Hindlimb muscle (tissue), 1 donor: Measurements from ENCODE around the gene MOXD1. TPM values are rescaled to one million over a fixed set of nuclear protein-coding genes. Genes with fewer than 3 reads are reported as not detected.
A peak's percentile ranks its signal among the peaks of the same experiment; 100 is the strongest.
"Not testable (repeated sequence)": the region's sequence is repeated elsewhere in the genome, so short reads cannot be mapped to it uniquely, and the experiment has no call there.

ENCODE experiments used
- DNase-seq: peaks from one replicate; pipeline ENCODE4 v3.0.0-alpha.2; 2013
- polyA plus RNA-seq: library from polyadenylated mRNA; unstranded; fragments of 120-200 nt; gene quantifications from one replicate; pipeline ENCODE4 v1.2.1, GENCODE V29; 2013; ENCODE audit not compliant: insufficient read length

Gene MOXD1
- polyA plus RNA-seq, 1 donor: 2.3 TPM

DNA sequence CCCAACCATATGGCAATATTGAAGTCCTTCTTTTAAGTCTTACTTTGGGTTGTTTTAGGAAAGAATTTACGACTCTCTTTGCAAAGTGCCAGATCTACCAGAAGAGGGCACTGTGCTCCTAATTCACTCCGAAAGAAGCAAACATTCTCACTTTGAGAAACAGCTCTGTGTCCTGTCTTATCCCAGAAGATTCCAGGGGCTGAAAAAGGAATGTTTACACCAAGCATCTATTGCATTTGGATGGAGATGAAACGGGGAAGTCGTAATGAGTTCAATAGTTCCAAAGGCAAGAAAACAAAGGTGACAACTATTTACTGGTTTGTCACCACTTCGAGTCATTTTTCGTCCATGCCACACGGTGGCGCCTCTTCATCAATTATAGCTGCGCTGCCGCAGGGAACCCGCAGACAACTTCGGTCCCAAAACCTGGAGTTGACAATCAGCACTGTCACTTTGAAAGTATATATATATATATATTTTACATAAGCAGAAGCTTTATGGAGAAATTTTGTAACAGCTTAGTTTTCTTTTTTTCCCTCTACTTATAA, 121.6 kb downstream of the MOXD1 start:
- DNase-seq: peak; percentile 79

DNA sequence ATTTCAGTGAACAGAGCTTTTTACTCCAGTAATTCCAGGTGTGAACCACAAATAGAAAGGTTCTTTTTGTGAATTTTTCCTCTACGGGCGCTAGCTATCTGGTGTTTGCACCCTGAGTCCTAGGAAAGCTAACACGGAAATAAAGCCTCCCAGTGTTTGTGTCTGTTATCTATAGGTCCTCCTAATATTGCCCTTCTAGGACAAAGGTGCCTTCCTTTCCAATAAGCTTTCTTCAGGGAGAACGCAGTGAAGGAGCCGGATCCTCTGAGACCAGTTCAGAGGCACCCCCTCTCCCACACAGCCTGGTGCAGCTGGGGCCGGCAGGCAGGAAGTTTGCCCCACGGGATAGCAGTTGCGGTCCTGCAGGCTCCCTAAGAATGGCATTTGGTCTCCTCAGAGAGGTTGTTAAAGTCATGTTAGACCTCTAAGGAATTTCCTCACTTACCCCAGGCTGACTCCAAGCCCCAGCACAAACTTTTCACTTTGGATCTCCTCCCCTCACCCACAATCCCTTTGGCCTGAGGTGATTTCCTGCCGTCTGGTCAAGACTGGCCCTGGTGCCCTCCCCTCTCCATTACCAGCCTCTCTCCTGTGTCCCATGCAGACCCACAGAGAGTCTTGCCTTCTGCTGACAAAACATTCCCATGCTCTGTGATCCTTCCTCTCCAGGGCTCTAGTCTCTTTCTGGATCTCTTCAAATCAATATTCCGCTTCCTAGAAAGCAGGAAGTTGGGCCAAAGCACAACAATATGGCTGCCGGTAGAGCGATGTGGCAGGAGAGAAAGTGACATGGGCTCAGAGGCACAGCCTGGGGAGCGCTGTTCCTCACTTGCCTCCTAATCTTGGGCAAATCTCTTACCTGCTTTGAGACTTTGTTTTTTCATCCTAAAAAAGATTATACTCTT, 126.0 kb downstream of the MOXD1 start:
- DNase-seq: no peak

DNA sequence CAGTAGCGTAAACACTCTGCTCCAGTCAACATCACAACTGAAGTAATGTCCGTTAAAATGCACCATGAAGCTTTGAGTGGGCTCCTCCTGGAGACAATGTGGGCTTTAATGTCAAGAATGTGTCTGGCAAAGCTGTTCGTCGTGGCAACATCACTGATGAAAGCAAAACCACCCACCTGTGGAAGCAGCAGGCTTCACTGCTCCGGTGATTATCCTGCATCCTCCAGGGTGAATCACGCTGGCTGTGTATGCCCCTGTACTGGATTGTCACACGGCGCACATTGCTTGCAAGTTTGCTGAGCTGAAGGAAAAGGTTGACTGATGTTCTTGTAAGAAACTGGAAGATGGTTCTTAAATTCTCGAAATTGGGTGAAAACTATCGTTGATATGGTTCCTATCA, 128.5 kb downstream of the MOXD1 start:
- no peak for DNase-seq

DNA sequence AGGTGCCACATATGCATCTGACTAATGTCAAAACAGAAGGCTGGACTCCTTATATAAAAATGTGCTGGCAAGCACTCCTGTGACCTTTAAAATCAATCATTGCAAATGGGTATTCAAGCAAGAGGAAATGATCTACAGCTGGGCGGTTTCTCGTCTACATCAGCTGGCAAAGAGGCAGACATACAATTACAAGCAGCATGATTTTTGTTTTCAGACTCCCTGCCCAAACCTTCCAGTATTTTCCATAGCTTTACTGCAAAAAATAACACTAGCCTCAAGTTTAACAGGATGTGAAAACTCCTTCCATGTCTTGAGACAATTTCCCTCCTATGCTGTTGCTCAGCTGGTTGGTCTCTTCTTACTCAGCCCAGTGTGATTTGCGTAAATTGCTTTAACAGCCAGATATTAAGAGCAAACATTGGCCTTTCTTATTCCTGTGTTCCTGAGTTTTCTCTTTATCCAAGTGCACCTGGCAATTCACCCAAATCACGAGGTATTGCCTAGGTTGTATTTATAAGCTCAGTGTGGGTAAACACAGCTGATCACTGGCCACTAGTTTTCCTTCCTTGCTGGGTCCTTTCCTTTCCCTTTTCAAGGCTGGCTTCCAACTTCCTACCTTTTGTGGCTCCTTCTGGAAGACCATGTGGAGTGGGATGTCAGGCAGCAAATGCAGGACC, 130.4 kb downstream of the MOXD1 start:
- peak; percentile 73 for DNase-seq

DNA sequence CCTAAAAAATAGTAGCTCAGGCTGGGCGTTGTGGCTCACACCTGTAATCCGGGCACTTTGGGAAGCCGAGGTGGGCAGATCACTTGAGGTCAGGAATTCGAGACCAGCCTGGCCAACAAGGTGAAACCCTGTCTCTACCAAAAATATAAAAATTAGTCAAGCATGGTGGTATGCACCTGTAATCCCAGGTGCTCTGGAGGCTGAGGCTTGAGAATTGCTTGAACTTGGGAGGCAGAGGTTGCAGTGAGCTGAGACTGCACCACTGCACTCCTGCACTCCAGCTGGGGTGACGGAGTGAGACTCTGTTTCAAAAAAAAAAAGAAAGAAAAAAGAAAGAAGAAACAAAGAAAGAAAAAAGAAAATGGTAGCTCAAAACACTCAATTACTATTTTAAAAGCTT, 132.6 kb downstream of the MOXD1 start:
- DNase-seq: not testable (repeated sequence)

DNA sequence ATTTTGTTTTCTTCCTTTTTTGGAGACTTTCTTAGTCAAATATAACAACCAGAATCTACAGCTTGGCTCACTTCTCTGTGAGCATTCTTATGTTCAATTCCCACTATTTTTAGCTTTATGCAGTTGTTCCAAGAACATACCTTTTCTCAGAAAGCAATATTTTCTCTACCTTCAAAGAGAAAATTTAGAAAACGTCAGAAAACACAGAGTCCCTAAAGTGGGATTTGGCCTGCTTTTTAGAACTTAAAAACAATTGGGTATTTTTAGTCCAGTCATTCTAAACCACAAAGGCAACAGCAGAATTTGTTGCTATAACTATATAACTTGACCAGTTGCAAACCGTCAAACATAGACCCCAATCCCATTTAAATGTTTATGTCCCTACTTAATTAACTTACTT, 133.1 kb downstream of the MOXD1 start:
- DNase-seq: peak; percentile 45

DNA sequence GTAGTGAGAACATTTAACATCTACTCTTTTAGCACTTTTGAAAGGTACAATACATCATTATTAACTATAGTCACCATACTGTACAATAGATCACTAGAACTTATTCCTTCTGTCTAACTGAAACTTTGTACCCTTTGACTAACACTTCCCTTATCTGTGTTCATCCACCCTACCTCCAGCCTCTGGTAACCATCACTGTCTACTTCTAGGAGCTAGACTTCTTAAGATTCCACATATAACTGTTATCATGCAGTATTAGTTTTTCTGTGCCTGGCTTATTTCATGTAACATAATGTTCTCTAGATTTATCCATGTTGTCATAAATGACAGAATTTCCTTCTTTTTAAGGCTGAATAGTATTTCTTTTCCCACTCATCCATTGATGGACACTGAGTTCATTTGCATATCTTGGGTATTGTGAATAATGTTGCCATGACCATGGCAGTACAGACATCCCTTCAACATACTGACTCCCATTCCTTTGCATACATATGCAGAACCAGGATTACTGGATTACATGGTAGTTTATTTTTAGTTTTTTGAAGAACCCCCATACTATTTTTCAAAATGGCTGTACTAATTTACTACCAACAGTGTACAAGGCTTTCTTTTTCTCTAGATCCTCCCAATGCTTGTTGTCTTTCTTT, 135.7 kb downstream of the MOXD1 start:
- DNase-seq: no peak

DNA sequence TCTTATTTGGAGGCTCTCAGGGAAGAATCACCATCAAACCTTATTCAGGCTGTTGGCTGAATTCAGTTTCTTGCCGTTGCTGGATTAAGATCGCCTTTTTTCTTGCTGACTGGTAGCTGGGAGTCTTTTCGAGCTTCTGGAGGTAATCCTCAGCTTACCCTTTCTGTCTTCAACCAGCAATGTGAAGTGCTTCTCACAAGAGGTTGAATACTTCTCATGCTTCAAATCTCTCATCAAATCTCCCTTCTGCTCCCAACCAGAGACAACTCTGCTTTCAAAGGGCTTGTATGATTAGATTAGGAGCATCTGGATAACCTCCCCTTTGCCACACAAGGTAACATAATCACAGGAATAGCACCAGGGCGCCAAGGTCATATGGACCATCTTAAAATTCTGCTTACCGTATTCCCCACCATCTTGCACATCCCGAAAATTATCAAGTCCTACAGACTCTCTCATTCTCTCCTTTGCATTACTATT, 137.2 kb downstream of the MOXD1 start:
- no peak for DNase-seq

DNA sequence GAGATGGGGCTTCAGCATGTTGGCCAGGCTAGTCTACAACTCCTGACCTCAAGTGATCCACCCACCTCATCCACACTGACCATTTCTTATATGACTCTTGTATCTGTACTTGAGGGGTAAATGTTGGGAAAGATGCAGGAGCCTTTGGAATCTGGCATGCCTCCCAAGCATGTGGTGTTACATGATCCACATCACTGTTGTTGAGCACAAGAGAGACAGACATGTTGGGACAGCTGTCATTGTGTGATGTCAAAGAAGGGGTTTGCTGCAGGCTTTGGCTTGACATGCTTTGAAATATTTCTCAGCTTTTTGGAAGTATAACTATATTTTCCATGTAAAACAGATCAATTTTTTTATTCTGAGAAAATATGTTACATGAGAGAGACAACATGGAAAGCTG, 139.9 kb downstream of the MOXD1 start:
- DNase-seq: no peak

DNA sequence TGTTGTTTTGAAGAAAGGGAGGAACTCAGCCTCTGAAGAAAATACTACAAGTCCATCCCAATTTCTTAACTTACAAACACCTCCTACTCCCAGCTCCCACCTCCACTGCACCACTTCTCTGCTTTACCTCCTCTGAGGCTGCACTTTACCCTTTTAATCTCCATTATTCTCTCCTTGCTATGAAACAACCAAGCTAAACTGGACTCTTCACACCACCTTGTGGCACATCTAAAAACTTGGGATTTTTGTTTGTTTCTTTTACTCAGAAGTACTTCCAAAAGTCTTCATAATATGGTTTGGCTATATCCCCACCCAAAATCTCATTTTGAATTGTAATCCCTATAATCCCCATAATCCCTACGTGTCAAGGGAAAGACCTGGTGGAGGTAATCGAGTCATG, 142.2 kb downstream of the MOXD1 start:
- DNase-seq: no peak

DNA sequence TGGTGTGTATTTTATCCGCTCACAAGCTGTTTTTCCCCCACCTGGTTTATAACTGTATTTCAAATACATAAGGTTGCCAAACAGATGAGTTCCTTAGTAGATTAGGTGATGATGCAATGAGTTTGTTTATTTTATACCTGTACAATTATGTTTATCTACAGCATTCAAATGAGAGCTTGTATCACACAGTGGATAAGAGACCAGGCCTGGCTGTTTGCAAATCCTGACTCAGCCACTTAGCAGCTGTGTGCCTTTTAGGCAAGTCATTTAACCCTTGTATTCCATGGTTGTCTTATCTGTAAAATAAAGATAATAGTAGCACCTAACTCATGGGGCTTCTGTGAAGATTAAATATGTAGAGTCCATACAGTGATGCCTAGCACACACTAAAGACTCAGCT, 143.7 kb downstream of the MOXD1 start:
- no peak for DNase-seq

DNA sequence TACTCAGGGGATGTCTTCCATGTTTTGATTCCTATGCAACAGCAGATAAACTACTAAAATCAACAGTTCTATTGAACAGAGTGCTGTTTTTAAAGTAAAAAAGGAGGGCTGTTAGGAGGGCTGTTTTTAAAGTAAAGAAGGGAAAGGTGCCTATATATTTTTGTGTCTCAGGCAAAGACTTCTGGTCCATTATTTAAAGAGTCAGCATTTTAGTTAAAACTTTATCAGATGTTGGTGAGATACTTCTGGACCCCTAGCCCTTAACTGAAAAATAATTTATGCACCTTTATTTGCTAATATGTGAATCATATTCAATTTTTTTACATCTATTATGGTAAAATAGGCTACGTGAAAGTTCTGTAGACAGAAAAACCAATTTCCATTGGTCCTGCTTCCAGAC, 144.8 kb downstream of the MOXD1 start:
- no peak for DNase-seq

DNA sequence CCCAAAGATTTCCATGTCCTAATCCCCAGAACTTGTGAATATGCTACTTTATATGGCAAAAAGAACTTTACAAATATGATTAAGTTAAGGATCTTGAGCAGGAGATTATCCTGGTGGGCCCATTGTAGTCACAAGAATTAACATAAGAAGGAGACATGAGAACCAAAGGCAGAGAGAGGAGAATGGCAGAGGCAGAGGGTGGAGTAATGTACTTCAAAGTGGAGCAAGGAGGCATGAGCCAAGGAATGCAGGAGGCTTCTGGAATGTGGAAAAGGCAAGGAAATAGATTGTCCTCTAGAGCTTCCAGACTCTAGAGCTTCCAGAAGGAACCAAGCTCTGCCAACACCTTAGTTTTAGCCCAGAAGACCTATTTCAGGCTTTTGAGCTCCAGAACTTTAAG, 147.4 kb downstream of the MOXD1 start:
- DNase-seq: no peak

DNA sequence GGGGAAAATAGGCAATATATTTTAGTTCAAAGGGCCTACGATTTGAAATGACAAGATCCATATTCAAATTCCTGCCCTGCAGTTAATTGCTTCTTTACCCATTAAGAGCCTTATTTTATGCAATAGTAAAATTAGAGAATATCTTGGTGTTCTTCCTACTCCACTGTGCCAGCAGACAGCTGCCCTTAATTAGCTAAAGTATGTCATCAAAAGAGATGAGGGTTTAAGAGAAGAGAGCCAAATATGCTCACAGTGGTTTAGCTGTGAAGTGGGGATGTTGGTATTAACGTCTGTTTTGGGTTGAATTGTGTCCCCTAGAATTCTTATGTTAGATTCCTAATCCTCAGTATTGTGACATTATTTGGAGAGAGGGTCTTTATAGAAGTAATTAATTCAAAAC, 148.1 kb downstream of the MOXD1 start:
- no peak for DNase-seq

DNA sequence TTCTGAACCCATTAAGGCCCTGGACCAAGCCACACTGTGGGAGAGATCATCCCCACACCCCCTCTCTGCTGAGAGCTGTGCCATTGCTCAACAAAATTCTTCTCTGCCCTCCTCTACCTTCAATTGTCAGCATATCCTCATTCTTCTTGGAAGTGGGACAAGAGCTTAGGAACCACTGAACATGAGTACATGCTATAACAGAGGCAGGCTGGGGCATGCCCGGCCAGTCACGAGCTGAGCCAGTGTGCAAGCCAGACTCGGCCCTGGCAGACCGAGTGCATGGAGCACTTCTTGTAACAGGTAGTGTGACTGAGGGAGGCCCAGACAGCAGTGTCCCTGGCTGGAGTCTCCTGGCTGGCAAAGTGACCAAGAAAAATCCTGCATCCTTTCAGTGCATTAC, 149.2 kb downstream of the MOXD1 start:
- no peak for DNase-seq

DNA sequence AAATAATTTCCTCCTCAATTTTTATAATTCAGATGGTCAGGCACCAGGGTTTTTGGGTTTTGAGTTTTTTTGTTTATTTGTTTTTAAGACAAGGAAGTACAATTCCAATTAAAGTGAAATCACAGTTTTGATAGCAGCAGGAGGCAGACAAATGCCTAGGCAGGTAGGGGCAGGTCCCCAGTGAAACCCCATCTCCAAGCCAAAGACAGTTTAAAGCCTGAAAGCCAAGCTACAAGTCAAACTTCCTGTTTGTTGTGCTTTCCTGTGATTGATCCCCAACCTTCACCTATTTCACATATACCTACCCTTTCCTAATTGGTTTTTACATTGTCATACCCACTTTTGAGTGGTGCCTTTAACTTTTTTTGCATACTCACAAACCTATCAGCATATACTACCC, 149.6 kb downstream of the MOXD1 start:
- no peak for DNase-seq

DNA sequence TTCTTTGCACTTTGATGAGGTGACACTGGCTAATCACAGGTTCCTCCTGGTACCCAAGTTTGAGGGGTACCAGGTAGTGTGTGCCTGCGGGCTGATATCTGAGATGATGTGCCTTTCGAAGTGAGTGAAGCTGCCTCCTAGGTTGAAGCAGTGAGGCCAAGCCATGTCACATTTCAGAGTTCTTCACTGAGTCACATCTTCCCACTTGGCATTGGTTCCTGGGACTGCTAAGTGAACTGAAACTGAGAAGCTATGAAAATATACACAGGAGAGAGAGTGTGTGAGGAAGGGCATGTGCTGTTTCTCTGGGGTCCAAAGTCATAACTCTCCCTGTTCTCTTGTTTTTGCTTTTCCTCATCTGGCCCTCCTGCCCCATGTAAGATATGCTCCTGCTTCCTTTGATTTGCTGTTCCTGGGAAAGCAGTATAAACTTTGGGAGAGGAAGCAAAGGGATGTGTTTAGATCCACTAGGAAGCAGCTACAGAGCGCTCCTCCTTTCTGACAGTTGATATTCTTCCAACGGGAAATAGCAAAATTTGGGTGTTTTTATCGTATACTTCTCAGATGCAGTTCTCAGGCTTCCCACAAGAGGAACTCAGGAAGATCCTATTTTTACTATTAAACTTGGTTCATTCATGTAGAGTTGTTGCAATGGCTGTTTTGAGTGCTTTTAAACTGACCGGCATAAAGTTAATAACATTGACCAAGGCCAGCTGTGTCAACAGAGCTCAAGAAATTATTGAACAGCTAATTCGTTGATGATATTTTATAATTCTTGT, 153.7 kb downstream of the MOXD1 start:
- no peak for DNase-seq

DNA sequence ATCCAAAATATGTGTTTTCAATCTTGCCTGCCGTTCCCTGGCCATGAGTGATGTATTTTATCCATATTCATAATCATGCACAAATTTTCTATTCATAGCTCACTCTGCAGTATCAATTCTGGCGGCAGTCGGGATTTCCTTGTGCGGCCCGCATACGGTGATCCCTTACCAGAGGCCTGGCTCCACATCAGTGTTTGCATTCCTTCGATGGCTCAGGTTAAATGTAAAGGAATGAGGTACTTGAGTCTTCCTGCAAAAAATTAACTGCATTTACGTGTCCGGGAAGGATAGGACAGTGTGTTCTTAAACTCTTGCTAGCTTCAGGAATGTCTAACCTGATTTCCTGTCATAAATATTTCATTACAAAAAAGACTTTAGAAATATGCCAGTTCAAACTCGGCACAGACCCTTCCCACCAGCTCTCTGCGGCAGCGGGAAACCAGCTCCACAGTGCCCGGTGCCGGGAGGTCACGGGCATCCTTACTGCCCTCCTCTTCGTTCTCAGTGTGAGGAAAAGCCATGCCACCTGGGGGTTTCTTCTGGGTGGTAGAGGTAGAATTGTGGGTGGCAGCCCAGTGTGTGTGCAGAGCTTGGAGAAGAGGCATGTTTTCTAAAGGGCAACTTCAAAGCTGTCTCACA, 154.5 kb downstream of the MOXD1 start:
- DNase-seq: no peak

DNA sequence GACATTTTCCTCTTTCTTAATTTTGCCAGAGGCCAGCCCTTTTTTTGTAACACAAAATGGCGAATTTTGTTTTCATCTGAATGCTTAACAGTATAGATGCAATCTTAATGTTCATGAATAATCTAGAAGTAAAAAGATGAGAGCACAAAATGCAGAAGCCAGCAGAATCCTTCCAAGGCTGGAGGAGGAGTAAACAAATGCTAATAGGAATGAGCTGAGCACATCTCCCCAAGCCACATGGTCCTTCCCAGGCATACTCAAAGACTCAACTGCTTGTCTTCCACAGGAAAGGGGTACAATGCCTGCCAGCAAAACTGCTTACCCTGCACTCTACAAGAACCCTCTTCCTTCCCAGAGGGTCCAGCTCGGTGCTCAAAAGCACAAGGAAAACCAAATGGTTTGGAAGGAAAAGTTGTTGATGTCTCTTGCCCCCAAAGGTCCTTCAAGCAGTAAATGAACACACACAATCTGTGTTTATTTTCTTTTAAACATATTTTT, 155.1 kb downstream of the MOXD1 start:
- DNase-seq: no peak
